ENCODE results near the gene ELOVL7.

GRCh38 chr5:60779466-60779865 lies 64.6 kb downstream of the ELOVL7 start:
- TF ChIP-seq CTCF (IDR thresholded peaks at IDR 0.05 in 2 of 3, conservative IDR thresholded peaks at IDR 0.05 in 1 of 3; ENCODE audit: control insufficient read depth in 2 of 3, extremely low read depth in 1 of 3, insufficient read depth in 1 of 3, low read depth in 3 of 3, low read length in 3 of 3) (no peak), NKRF (conservative IDR thresholded peaks at IDR 0.05) (no peak), KDM1A (IDR thresholded peaks at IDR 0.05; ENCODE audit: borderline replicate concordance) (no peak), YY1 (IDR thresholded peaks at IDR 0.05; ENCODE audit: low read depth, low read length) (no peak), NFXL1 (IDR thresholded peaks at IDR 0.05; ENCODE audit: borderline replicate concordance) (no peak), REST (IDR thresholded peaks at IDR 0.05; ENCODE audit: low read depth, low read length) (no peak), SIN3A (IDR thresholded peaks at IDR 0.05; ENCODE audit: low read depth, low read length) (no peak)
